Spleen (tissue), 3 donors: Measurements from ENCODE around the gene CHRNG.

ENCODE experiments used
- POLR2A ChIP-seq, 3 donors: fragments of 450-650 bp; IDR thresholded peaks; one replicate each; pipeline ENCODE4 v1.5.1; 2017; ENCODE audit warnings: antibody characterized with exemption in 3 of 3, mild to moderate bottlenecking in 1 of 3
- POLR2AphosphoS5 ChIP-seq, 3 donors: sonication (generic); formaldehyde crosslinking; IDR thresholded peaks; one replicate each; pipeline ENCODE4 v1.5.1; 2017; ENCODE audit warnings: antibody characterized with exemption in 3 of 3

- no peak for TF ChIP-seq POLR2AphosphoS5 (IDR thresholded peaks at IDR 0.05)
- no peak for TF ChIP-seq POLR2A (IDR thresholded peaks at IDR 0.05)
These were observed 48.0 kb downstream of the CHRNG start for GRCh38 chr2:232587512-232587911.
